Measurements from ENCODE around the gene ST8SIA5.

Gene ST8SIA5

GRCh38 chr18:46676182-46676835, 80.5 kb downstream of the ST8SIA5 start:
- DNase-seq (ENCODE audit: extremely low read depth in 1 of 2, low read depth in 1 of 2) = no peak

DNA sequence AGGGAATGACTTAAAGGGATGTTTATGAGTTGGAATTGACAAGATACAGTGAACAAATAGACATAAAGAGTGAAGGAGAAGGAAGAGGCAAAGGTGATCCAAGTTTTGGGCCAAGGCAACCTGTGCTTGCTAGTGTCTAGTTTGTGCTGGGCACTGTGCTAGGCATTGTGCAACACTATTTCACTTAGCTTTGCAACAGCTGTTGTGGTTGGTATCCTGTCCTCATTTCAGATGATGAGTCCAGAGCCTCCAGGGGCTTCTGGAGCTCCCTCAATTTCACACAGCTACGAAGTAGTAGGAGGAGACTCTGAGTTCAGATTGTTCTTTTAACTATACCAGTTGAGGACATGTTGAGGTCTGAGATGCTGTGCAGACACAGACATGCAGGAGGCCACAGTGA, 81.7 kb downstream of the ST8SIA5 start:
- DNase-seq (ENCODE audit: extremely low read depth in 1 of 2, low read depth in 1 of 2) = no peak

- DNase-seq (ENCODE audit: extremely low read depth in 1 of 2, low read depth in 1 of 2) = no peak
Measured at GRCh38 chr18:46672062-46672970, 84.5 kb downstream of the ST8SIA5 start.

- no peak for DNase-seq (ENCODE audit: extremely low read depth in 1 of 2, low read depth in 1 of 2)
Measured at GRCh38 chr18:46668694-46669093, 88.2 kb downstream of the ST8SIA5 start.

DNA sequence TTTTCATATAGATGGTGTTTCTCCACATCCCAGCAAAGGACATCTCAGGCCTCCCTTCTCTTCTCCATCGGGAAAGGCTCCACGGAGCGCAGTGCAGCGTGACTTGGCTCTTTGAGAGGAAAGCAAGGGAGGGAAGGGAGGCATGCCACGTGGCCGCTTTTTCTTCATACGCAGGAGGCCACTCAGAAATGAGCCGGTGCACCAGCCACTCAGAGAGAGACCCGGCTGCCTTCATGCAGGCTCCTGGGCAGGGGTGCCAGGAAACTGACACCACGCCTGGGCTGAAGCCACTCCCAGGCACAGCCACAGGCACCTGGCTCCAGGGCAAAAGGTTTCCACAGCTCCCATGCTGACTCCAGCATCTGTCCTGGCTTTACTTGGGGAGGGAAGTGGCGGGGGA, 88.7 kb downstream of the ST8SIA5 start:
- DNase-seq (ENCODE audit: extremely low read depth in 1 of 2, low read depth in 1 of 2) = no peak

GRCh38 chr18:46663539-46663938, 93.3 kb downstream of the ST8SIA5 start:
- no peak for DNase-seq (ENCODE audit: extremely low read depth in 1 of 2, low read depth in 1 of 2)

DNA sequence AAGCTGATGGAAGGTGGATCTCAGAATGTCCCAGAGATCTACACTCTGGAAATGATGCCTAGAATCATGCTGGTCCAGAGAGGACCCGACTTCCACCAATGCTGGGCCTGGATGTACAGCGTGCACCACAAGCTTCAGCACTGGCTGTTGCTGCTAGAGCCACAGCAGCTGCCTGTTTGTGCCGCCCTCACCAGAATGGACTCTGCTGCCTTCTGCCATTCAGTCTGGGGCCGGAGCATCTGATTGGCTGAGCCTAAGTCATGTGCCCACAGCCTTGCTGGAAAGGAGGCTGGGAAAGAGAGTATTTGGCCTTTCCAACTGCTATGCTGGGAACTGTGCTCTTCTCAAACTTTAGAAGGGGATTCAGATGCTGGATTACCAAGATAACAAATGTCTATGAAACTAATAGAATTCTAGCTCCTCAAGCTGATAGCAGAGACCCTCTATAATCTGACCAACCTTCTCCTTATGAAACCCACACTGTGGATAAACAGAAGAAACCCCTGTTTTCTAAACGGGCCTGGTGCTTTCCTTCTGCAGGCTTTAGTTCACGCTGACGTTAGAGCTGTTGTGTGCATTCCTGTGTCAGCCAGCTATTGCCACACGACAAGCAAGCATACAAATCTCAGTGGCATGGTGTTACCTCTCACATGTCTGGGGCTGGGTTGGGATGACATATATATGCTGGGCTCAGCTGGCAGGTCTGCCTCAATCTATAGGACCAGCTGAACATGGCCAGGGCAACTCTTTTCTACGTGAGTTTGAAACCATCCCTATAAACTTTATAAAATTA, 95.7 kb downstream of the ST8SIA5 start:
- DNase-seq (ENCODE audit: extremely low read depth in 1 of 2, low read depth in 1 of 2) = no peak

DNA sequence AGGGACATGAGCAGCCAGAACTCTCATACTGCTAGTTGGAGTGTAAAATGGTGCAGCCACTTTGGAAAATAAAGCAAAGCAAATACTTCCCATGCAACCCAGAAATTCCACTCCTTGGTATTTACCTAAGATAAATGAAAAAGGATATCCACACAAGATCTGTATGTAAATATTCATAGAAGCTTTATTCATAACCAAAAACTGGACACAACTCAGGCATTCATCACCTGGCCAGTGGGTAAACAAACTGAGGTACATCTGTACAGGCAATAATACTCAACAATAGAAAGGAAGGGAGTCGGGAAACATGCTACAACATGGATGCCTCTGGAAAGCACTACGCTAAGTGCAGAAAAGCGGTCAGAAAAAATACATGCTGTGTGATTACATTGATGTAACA, 97.4 kb downstream of the ST8SIA5 start:
- no peak for DNase-seq (ENCODE audit: extremely low read depth in 1 of 2, low read depth in 1 of 2)

DNA sequence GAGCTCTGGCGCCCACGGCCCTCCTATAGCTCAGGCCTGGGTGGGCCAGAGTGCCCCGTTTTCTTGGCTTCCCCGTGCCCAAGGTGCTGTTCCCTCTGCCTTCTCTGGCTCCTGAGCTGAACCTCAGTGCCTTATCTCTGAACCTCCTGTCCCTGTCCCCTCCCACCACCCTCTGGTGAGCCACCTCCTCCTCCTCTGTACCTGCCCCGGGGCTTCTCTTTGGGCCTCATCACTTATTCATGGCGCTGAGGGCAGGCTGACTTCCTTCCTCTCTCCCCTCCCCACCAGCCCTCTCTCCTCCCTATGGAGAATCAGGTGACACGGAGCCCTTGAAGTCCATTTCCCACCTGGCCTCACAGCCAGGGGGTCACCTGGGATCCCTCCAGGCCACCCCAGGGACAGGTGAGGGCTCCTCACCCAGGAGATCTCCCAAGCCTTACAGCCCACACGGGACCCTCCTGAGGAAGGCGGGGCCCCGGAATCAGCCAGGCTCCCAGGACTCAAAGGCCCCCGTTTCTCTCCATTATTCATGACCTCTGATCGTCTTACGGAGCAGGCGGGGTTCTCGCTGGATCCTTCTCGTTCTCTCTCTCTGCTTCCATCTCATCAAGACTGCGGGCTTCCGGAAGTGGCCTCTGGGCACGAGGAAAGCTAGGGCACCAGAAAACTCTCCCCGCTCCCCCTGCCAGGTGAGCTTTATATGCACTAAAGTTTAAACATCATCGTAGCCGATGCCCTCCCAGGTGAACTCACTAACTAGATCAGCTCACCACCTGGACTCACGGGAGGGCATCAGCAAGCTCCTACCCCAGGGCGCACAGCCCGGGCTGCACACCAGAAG, 99.5 kb downstream of the ST8SIA5 start, which contains the start of gene LOXHD1:
LOXHD1 (minus strand) TSS at position 106 of the 841 bp plus-strand sequence. CDS start 187 bp downstream, outside the sequence.
- no peak for DNase-seq (ENCODE audit: extremely low read depth in 1 of 2, low read depth in 1 of 2)

DNA sequence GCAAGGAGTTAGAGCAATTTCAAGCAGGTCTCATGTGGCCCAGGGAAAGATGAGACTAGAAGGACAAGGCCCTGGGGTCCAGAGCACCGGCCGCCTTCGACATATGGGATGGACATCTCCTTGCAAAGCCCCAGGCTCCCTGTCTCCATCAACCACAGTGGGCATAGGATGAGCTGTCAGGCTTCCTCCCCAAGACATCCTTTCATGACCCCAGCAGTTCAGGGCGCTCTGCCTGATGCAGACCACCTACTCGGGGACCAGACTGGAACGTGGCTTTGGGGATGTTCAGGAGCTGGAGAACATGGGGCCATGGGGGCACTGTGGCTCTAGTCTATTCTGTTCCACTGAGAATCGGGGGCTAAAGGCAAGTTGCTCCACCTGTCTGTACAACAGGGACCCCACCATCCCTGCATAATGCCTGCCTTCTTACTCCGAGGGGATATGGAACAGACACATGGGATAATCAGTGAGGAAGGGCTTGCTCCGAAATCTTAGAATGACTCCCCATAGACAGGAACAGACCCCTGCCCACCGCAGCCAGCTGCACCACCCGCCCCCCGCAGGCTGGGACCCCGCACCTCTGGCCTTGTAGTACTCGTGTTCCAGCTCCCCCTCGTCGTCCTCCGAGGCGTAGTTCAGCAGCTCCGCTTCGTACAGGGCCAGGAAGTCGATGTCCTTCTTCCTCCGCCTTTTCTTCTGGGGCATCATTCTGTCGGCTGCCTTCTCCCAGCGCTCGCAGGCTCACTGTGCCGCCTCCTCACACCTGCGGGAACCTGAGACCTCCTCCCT, 100.3 kb downstream of the ST8SIA5 start:
- no peak for DNase-seq (ENCODE audit: extremely low read depth in 1 of 2, low read depth in 1 of 2)

DNA sequence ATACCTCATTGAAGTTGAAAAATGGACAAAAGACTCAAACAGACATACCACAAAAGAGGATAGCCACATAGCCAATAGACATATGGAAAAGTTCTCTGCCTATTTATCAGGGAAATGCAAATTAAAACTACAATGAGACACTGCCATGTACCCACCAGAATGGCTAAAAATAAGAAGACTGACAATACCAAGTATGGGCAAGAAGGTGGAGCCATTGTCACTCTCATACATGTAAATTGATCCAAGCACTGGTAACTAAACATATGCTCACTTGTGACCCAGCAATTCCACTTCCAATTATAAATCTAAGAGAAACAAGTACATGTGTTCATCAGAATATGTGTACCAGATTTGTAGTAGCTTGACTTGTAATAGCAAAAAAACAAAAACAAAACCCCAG, 104.5 kb downstream of the ST8SIA5 start:
- DNase-seq (ENCODE audit: extremely low read depth in 1 of 2, low read depth in 1 of 2) = no peak

- DNase-seq (ENCODE audit: extremely low read depth in 1 of 2, low read depth in 1 of 2) = no peak
Measured at GRCh38 chr18:46650681-46651080, 106.2 kb downstream of the ST8SIA5 start.

- no peak for DNase-seq (ENCODE audit: extremely low read depth in 1 of 2, low read depth in 1 of 2)
Measured at GRCh38 chr18:46649071-46649862, 107.6 kb downstream of the ST8SIA5 start.

DNA sequence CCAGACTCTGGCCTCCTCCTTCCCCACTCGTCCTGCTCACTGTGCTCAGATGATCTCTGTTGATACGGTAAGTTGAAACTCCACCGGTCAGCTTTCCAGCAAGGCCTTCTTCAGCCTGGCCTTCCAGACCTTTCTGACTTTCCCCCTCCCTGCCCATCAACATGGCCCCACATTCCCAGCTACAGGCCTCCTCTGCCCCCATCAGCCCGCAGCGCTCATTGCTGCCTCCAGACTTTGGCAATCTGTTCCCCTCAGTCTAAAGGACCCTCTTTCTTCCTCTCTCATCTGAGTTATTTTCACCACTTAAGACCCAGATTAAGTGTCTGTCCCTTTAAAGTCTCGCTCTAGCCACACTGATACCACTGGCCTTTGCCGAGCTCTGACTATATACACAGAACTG, 110.4 kb downstream of the ST8SIA5 start:
- no peak for DNase-seq (ENCODE audit: extremely low read depth in 1 of 2, low read depth in 1 of 2)

DNA sequence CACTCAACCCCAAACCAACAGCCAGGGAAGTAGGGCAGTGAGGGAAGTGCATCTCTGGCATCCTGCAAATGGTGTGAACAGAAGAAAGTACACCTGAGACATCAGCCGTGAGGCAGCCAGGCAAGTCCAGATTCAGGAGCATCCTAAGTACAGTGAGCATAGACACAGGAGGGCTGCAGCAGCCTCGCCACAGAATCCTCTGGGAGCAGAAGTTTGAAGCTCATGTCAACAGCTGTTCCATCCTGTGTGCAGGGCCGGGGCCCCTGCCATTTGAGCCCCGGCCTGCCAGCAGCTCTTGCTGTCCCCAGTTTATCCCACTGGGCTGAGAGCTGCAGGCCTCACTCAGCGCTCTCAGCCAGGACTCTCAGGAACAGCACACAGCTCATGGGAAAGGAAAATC, 114.3 kb downstream of the ST8SIA5 start:
- DNase-seq (ENCODE audit: extremely low read depth in 1 of 2, low read depth in 1 of 2) = no peak

GRCh38 chr18:46641917-46642316, 114.9 kb downstream of the ST8SIA5 start:
- no peak for DNase-seq (ENCODE audit: extremely low read depth in 1 of 2, low read depth in 1 of 2)

DNA sequence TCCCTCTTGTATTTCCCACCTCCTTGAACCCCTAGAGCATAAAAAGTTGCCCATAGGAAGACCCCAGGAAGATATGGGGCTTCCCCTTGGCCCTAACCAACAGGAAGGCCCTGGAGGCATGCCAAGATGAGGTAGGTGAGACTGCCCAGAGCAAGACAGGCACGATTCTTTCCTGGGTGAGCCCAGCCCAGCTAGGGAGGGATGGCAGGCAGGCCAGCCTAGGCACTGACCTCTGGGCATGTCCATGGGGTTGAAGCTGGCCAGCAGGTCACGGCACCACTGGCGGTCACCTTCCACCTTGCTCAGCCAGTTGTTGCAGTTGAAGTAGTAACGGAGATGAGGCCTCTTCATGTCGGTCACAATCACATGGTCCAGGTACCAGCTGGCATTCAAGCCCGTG, 117.5 kb downstream of the ST8SIA5 start:
- DNase-seq (ENCODE audit: extremely low read depth in 1 of 2, low read depth in 1 of 2) = no peak

GRCh38 chr18:46636040-46636630, 120.7 kb downstream of the ST8SIA5 start:
- DNase-seq (ENCODE audit: extremely low read depth in 1 of 2, low read depth in 1 of 2) = no peak
